Left ventricle myocardium inferior (tissue), 1 donor: ENCODE data around the gene POLN. TPM values are rescaled to one million over a fixed set of nuclear protein-coding genes. Genes with fewer than 3 reads are reported as not detected.

Experiments used
- DNase-seq: peaks from one replicate; pipeline ENCODE4 v3.0.0-alpha.2; 2020
- H3K27ac ChIP-seq: fragments of 200-600 bp; replicated peaks from 2 replicates; pipeline ENCODE4 v1.8.0; 2021
- H3K27me3 ChIP-seq: fragments of 200-600 bp; 2 replicates; pipeline ENCODE4 v1.8.0; 2021; ENCODE audit warnings: low read depth
- H3K36me3 ChIP-seq: fragments of 200-600 bp; 2 replicates; pipeline ENCODE4 v1.8.0; 2021
- H3K4me1 ChIP-seq: fragments of 200-600 bp; 2 replicates; pipeline ENCODE4 v1.8.0; 2021
- H3K4me3 ChIP-seq: fragments of 200-600 bp; 2 replicates; pipeline ENCODE4 v1.8.0; 2021; ENCODE audit warnings: mild to moderate bottlenecking, moderate library complexity
- H3K9me3 ChIP-seq: fragments of 200-600 bp; replicated peaks from 2 replicates; pipeline ENCODE4 v1.8.0; 2021
- CTCF ChIP-seq: fragments of 200-600 bp; IDR thresholded peaks from 2 replicates; pipeline ENCODE4 v1.8.0; 2021; ENCODE audit warnings: antibody characterized with exemption, mild to moderate bottlenecking, borderline replicate concordance
- intact Hi-C: fragments of 100-400 bp; cut with micrococcal nuclease; formaldehyde crosslinking; loops from one replicate; pipeline ENCODE4 v1.11.0; 2022
- total RNA-seq: library from RNA; stranded (reverse); fragmentation: NEBNext Ultra II Directional; extraction: Animal tissue kit (Norgen Biotek cat#: 25700); gene quantifications from one replicate; pipeline ENCODE4 v1.2.1, GENCODE V29; 2021
- donor health status: DM: no; HTN: yes; CAD: no; lungs with severe emphysema.

The POLN gene
- total RNA-seq, 1 donor from 2014 or later: 2.2 TPM

GRCh38 chr4:2273221-2273620 lies 31.3 kb upstream of the POLN start:
- intact Hi-C loops: no loop called here
- Histone ChIP-seq H3K27ac (no peak overlapping the region), H3K4me3 (no peak overlapping the region), H3K9me3 (no peaks in the 10 kb centered on the region), H3K27me3 (no peaks in the 10 kb centered on the region), H3K36me3 (peaks cover 6% of the 10 kb centered on the region), H3K4me1 (peaks cover 15% of the 10 kb centered on the region)
- no peak for TF ChIP-seq CTCF
- no peak for DNase-seq

GRCh38 chr4:2272828-2273120 lies 30.9 kb upstream of the POLN start:
- no peak overlapping the region for H3K27ac ChIP-seq
- no peaks in the 10 kb centered on the region for H3K27me3 ChIP-seq
- intact Hi-C loops: no loop called here
- TF ChIP-seq CTCF: no peak
- peaks cover 6% of the 10 kb centered on the region for H3K36me3 ChIP-seq
- no peaks in the 10 kb centered on the region for H3K9me3 ChIP-seq
- no peak for DNase-seq
- no peak overlapping the region for H3K4me3 ChIP-seq
- H3K4me1 ChIP-seq: peaks cover 15% of the 10 kb centered on the region

- intact Hi-C loops: no loop called here
- no peak for DNase-seq
These were observed 30.3 kb upstream of the POLN start for GRCh38 chr4:2272026-2272827.

GRCh38 chr4:2271279-2272025 lies 29.5 kb upstream of the POLN start:
- intact Hi-C loops: no loop called here
- Histone ChIP-seq H3K4me3 (no peak overlapping the region), H3K27me3 (no peaks in the 10 kb centered on the region), H3K4me1 (peaks cover 26% of the 10 kb centered on the region), H3K27ac (no peak overlapping the region), H3K9me3 (no peaks in the 10 kb centered on the region), H3K36me3 (peaks cover 6% of the 10 kb centered on the region)
- TF ChIP-seq CTCF: no peak
- no peak for DNase-seq

More at GRCh38 chr4:2272026-2272827, 30.3 kb upstream of the POLN start:
- no peaks in the 10 kb centered on the region for H3K9me3 ChIP-seq
- no peak overlapping the region for H3K27ac ChIP-seq
- TF ChIP-seq CTCF: no peak
- H3K36me3 ChIP-seq: peaks cover 6% of the 10 kb centered on the region
- H3K4me3 ChIP-seq: no peak overlapping the region
- H3K4me1 ChIP-seq: peaks cover 18% of the 10 kb centered on the region
- no peaks in the 10 kb centered on the region for H3K27me3 ChIP-seq

GRCh38 chr4:2270341-2271165 lies 28.6 kb upstream of the POLN start:
- H3K36me3 ChIP-seq: peaks cover 6% of the 10 kb centered on the region
- no peak for DNase-seq
- no peak overlapping the region for H3K27ac ChIP-seq
- H3K9me3 ChIP-seq: no peaks in the 10 kb centered on the region
- no peak overlapping the region for H3K4me3 ChIP-seq
- no peak for TF ChIP-seq CTCF
- intact Hi-C loops: no loop called here
- peaks cover 35% of the 10 kb centered on the region for H3K4me1 ChIP-seq
- no peaks in the 10 kb centered on the region for H3K27me3 ChIP-seq
